CD8-positive, alpha-beta memory T cell (primary cell): ENCODE data around the gene KRT83. TPM values are rescaled to one million over a fixed set of nuclear protein-coding genes. Genes with fewer than 3 reads are reported as not detected.
"Not testable (repeated sequence)": the region's sequence is repeated elsewhere in the genome, so short reads cannot be mapped to it uniquely, and the experiment has no call there.

Source experiments
- CTCF ChIA-PET: fragments of 350-600 bp; sonication (Branson Sonifier 250); formaldehyde crosslinking; loops from one replicate; lab custom pipeline; 2021; ENCODE audit warnings: antibody characterized with exemption; lab: Charles Lee
- POLR2A ChIA-PET: fragments of 350-600 bp; sonication (Branson Sonifier 250); formaldehyde crosslinking; loops from one replicate; lab custom pipeline; 2021; ENCODE audit warnings: antibody characterized with exemption; lab: Charles Lee
- DNase-seq, 5 donors: peaks; one replicate each; pipeline versions ENCODE4 v3.0.0 to v3.0.0-alpha.2; 2020 to 2022; ENCODE audit warnings: mixed read lengths in 1 of 5
- H3K27ac ChIP-seq: one replicate; pipeline ENCODE4 v1.7.0; 2013; ENCODE audit warnings: low read depth, mild to moderate bottlenecking, low read length, moderate library complexity
- H3K27me3 ChIP-seq: 2 replicates; pipeline ENCODE4 v1.7.0; 2013; ENCODE audit warnings: low read length, mild to moderate bottlenecking; ENCODE audit not compliant: insufficient read depth, poor library complexity, severe bottlenecking
- H3K36me3 ChIP-seq: 2 replicates; pipeline ENCODE4 v1.7.0; 2013; ENCODE audit warnings: mild to moderate bottlenecking, low read length, moderate library complexity; ENCODE audit not compliant: insufficient read depth
- H3K4me1 ChIP-seq: 2 replicates; pipeline ENCODE4 v1.7.0; 2013; ENCODE audit warnings: mild to moderate bottlenecking, low read length, moderate library complexity; ENCODE audit not compliant: insufficient read depth
- H3K4me3 ChIP-seq: 2 replicates; pipeline ENCODE4 v1.7.0; 2013; ENCODE audit warnings: mild to moderate bottlenecking, low read length
- H3K9me3 ChIP-seq: 2 replicates; pipeline ENCODE4 v1.7.0; 2013; ENCODE audit warnings: mild to moderate bottlenecking, low read length
- H3K27ac Mint-ChIP-seq, 8 donors: one replicate each; pipeline ENCODE4 v1.8.0; 2020 to 2021; ENCODE audit warnings: mixed read lengths in 8 of 8, mild to moderate bottlenecking in 6 of 8, inconsistent platforms in 3 of 8, moderate library complexity in 3 of 8
- H3K27me3 Mint-ChIP-seq, 2 donors: one replicate each; pipeline ENCODE4 v1.8.0; 2020 to 2021; ENCODE audit warnings: mixed read lengths in 2 of 2, mild to moderate bottlenecking in 1 of 2, moderate library complexity in 1 of 2
- H3K36me3 Mint-ChIP-seq, 3 donors: one replicate each; pipeline ENCODE4 v1.8.0; 2020 to 2021; ENCODE audit warnings: mixed read lengths in 3 of 3, inconsistent platforms in 1 of 3, mild to moderate bottlenecking in 1 of 3
- H3K4me1 Mint-ChIP-seq, 3 donors: one replicate each; pipeline ENCODE4 v1.8.0; 2020 to 2021; ENCODE audit warnings: mixed read lengths in 3 of 3, inconsistent platforms in 1 of 3, mild to moderate bottlenecking in 1 of 3
- H3K4me3 Mint-ChIP-seq, 7 donors: one replicate each; pipeline ENCODE4 v1.8.0; 2020 to 2021; ENCODE audit warnings: mixed read lengths in 7 of 7, mild to moderate bottlenecking in 6 of 7, moderate library complexity in 4 of 7, inconsistent platforms in 2 of 7
- H3K9me3 Mint-ChIP-seq, 5 donors: one replicate each; pipeline ENCODE4 v1.8.0; 2020 to 2022; ENCODE audit warnings: mixed read lengths in 5 of 5, mild to moderate bottlenecking in 3 of 5, moderate library complexity in 2 of 5, inconsistent platforms in 1 of 5
- polyA plus RNA-seq: library from polyadenylated mRNA; unstranded; fragments of 300-500 nt; fragmentation: Illumina TruSeq; gene quantifications from one replicate; pipeline ENCODE4 v1.2.3, GENCODE V29; 2021
- total RNA-seq, 2 experiments: library from RNA; stranded (reverse); gene quantifications; one replicate each; pipeline ENCODE4 v1.2.3, GENCODE V29; 2021

The KRT83 gene
- total and polyA plus RNA-seq, 3 experiments from 2014 or later: not detected

DNA sequence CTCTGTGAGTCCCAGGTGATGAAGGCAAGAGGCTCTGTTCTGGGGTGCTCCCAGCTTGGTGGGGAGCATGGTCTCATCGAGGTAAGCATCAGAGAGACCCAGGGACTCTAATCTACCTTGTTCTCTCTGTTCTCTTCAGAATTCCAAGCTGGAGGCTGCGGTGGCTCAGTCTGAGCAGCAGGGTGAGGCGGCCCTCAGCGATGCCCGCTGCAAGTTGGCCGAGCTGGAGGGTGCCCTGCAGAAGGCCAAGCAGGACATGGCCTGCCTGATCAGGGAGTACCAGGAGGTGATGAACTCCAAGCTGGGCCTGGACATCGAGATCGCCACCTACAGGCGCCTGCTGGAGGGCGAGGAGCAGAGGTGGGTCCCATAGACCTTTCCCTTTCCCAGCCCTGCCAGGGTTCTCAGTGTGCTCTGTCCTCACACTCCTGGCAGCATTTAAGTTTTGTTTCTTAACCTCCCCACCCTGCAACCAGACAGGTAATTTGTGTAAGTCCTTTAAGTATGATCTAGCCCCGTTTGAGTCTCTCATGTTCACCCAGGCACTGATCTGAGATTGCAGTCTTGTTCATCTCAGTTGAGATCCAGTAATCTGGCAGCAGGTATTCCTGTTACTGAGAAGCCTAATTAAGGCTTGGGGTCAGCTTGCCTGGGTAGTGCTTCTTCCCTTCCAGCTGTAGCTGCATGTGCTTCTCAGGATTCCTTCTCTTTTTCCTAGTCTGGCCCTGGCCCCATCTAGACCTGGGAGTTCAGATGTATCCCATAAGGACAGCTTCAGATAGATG, 15.1 kb downstream of the KRT83 start:
- H3K4me3 ChIP-seq: no peak overlapping the region
- H3K27me3 ChIP-seq: peaks cover 16% of the 10 kb centered on the region
- no peak overlapping the region for H3K27ac Mint-ChIP-seq
- no peaks in the 10 kb centered on the region for H3K36me3 Mint-ChIP-seq
- H3K27ac ChIP-seq: no peak overlapping the region
- H3K9me3 Mint-ChIP-seq: no peaks in the 10 kb centered on the region
- no peaks in the 10 kb centered on the region for H3K9me3 ChIP-seq
- no peaks in the 10 kb centered on the region for H3K36me3 ChIP-seq
- no peak for DNase-seq
- no peak overlapping the region for H3K4me3 Mint-ChIP-seq
- ChIA-PET POLR2A (no interaction called here), CTCF (interaction anchor here (1.5 kb wide), 1 partner anchor 22 kb away, joined by 4 read pairs; no protein-coding TSS in a partner anchor)
- H3K27me3 Mint-ChIP-seq: peaks cover 18 to 51% of the 10 kb centered on the region in 2 donors
- peaks cover 20 to 22% (median 21%) of the 10 kb centered on the region in 3 donors for H3K4me1 Mint-ChIP-seq
- no peaks in the 10 kb centered on the region for H3K4me1 ChIP-seq

DNA sequence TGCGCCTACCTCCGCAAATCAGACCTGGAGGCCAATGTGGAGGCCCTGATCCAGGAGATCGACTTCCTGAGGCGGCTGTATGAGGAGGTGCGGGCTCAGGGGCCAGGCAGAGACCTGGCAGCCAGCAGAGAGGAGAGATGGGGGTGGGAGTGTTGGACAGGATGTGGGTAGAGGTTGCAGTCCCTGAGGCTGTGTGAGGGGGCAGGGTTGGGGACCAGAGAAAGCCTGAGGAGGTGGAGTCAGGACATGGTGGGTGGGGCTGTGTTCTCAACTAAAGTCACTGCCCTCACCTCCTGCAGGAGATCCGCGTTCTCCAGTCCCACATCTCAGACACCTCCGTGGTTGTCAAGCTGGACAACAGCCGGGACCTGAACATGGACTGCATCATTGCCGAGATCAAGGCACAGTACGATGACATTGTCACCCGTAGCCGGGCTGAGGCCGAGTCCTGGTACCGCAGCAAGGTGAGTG, 16.2 kb downstream of the KRT83 start:
- H3K4me1 ChIP-seq, H3K36me3 Mint-ChIP-seq, H3K4me3 ChIP-seq, POLR2A ChIA-PET, H3K9me3 ChIP-seq, H3K9me3 Mint-ChIP-seq, DNase-seq, H3K36me3 ChIP-seq, H3K27ac ChIP-seq, CTCF ChIA-PET: not testable (repeated sequence)
- peaks cover 16% of the 10 kb centered on the region for H3K27me3 ChIP-seq
- H3K27me3 Mint-ChIP-seq: peaks cover 16 to 40% of the 10 kb centered on the region in 2 donors
- peaks cover 20 to 22% (median 21%) of the 10 kb centered on the region in 3 donors for H3K4me1 Mint-ChIP-seq
- H3K4me3 Mint-ChIP-seq: peak overlapping the region in 3 of 7 donors; percentile 45 to 62 (median 48)
- H3K27ac Mint-ChIP-seq: peak overlapping the region in 2 of 8 donors; percentile 23 to 61

DNA sequence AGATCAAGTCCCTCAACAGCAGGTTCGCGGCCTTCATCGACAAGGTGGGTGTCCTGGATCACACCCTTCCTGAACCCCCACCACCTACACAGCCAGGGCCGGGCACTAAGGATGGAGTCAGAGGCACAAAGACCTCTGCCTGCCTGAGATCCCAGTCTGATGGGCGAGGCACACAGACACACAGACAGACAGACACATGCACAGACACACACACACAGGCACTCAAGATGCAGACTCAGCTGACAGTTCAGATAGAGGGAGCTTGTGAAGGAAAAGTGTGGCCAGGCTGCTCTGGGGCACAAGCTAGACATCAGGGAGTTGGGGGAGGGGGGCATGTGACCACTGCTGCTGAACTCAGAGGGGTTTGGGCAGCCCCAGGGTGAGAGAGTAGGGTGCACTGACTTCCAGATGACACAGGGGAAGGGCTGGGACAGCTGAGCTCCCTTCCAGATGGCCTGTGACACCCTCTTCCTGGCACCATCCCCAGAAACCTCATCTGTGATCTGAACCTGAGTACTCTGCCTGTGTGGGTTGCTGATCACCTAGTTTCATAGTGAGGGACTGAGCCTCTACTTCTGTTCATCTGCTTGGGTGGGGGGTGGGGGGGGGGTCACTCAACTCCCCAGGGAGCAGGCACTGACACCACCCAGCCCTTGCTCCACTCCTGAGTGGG, 18.8 kb downstream of the KRT83 start:
- H3K4me3 ChIP-seq, H3K27me3 ChIP-seq, H3K27ac Mint-ChIP-seq, H3K9me3 ChIP-seq, H3K4me3 Mint-ChIP-seq, DNase-seq, H3K9me3 Mint-ChIP-seq, H3K4me1 ChIP-seq, POLR2A ChIA-PET, H3K36me3 ChIP-seq, H3K36me3 Mint-ChIP-seq, H3K27ac ChIP-seq, CTCF ChIA-PET: not testable (repeated sequence)
- H3K4me1 Mint-ChIP-seq: peaks cover 13 to 17% (median 13%) of the 10 kb centered on the region in 3 donors
- peaks cover 12 to 27% of the 10 kb centered on the region in 2 donors for H3K27me3 Mint-ChIP-seq

DNA sequence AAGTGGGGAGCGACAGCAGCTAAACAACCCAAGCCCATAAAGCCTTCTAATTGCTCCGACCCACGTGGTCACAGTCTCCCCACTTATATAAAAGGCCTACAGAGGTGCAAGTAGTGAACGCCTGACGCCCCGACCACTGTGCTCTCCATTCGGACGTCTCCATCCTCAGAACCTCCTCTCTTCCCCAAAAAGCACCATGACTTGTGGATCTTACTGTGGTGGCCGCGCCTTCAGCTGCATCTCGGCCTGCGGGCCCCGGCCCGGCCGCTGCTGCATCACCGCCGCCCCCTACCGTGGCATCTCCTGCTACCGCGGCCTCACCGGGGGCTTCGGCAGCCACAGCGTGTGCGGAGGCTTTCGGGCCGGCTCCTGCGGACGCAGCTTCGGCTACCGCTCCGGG, 19.5 kb downstream of the KRT83 start:
- Mint-ChIP-seq H3K27me3 (peaks cover 11 to 26% of the 10 kb centered on the region in 2 donors), H3K4me1 (peaks cover 13 to 16% (median 13%) of the 10 kb centered on the region in 3 donors)
- H3K4me3 ChIP-seq, H3K27ac Mint-ChIP-seq, CTCF ChIA-PET, H3K4me3 Mint-ChIP-seq, H3K9me3 Mint-ChIP-seq, H3K27ac ChIP-seq, DNase-seq, POLR2A ChIA-PET, H3K36me3 ChIP-seq, H3K4me1 ChIP-seq, H3K36me3 Mint-ChIP-seq, H3K9me3 ChIP-seq, H3K27me3 ChIP-seq: not testable (repeated sequence)

DNA sequence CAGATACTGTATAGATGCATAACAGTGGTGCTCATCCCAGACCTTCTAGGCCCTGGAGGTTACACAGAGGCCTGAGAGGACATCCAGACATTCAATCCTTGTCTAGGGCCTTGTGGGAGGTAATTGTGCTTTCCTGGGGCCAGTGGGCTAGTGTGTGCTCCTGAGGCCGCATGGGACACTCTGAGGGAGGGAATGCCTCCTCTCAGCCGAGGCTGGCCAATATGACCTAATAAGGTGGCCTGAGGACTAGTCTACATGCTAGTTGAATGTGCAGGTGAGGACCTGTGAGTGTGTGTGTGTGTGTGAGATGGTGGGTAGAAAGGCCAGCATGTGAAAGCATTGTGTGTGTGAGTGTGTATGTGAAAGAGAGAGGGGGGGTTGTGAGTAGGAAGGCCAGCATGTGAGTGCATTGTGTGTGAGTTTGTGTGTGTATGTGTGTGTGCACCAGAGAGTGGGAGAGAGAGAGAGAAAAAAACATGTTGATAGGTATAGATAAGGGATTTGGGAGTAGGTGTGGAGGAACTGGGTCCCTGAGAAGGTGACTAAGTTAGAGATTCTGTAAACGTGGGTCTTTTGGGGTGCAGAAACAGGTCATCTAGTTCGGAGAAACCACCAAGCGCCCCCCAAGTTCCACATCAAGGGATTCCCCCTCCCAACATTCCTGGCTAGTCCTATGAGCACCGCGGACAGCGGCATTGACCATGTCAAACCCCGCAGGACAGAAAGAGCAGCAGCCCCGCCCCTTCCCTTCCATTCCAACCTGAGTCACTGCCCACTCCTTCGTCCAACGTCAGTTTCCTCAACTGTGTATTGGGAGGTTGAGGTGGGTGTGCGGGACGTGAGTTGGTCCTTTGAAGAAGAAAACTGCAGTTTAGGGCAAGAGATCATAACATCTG, 20.2 kb downstream of the KRT83 start:
- H3K27me3 Mint-ChIP-seq: peaks cover 7 to 23% of the 10 kb centered on the region in 2 donors
- H3K4me1 ChIP-seq: no peaks in the 10 kb centered on the region
- no peaks in the 10 kb centered on the region for H3K9me3 ChIP-seq
- no peak overlapping the region for H3K27ac ChIP-seq
- H3K4me3 Mint-ChIP-seq: peak overlapping the region in 1 of 7 donors; percentile 11
- DNase-seq: no peak
- ChIA-PET POLR2A (no interaction called here), CTCF (no interaction called here)
- H3K27ac Mint-ChIP-seq: peak overlapping the region in 1 of 8 donors; percentile 37
- no peaks in the 10 kb centered on the region for H3K9me3 Mint-ChIP-seq
- H3K4me1 Mint-ChIP-seq: peaks cover 11 to 13% (median 13%) of the 10 kb centered on the region in 3 donors
- H3K36me3 ChIP-seq: no peaks in the 10 kb centered on the region
- no peaks in the 10 kb centered on the region for H3K36me3 Mint-ChIP-seq
- no peak overlapping the region for H3K4me3 ChIP-seq
- H3K27me3 ChIP-seq: no peaks in the 10 kb centered on the region

DNA sequence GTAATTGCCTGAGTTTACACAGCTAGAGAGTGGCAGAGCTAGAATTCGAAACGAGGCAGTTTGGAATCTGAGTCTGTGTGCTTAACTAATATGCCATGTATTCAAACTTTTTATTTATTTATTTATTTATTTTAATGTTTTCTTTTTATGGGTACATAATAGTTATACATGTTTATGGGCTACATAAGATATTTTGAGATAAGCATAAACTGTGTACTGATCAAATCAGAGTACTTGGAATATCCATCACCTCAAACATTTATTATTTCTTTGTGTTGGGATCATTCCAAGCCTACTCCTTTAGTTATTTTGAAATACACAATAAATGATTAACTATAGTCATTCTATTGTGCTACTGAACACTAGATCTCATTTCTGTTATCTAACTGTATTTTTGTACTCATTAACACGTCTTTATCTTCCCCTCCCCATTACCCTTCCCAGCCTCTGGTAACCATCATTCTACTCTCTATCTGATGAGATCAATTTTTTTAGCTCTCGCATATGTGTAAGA, 22.5 kb downstream of the KRT83 start:
- Mint-ChIP-seq H3K9me3 (no peaks in the 10 kb centered on the region), H3K36me3 (no peaks in the 10 kb centered on the region), H3K27ac (no peak overlapping the region), H3K27me3 (peaks cover 7 to 22% of the 10 kb centered on the region in 2 donors), H3K4me1 (no peaks in the 10 kb centered on the region), H3K4me3 (no peak overlapping the region)
- no peaks in the 10 kb centered on the region for H3K9me3 ChIP-seq
- H3K36me3 ChIP-seq: no peaks in the 10 kb centered on the region
- DNase-seq: no peak
- H3K27me3 ChIP-seq: no peaks in the 10 kb centered on the region
- ChIA-PET CTCF (no interaction called here), POLR2A (no interaction called here)
- H3K27ac ChIP-seq: no peak overlapping the region
- H3K4me3 ChIP-seq: no peak overlapping the region
- no peaks in the 10 kb centered on the region for H3K4me1 ChIP-seq

DNA sequence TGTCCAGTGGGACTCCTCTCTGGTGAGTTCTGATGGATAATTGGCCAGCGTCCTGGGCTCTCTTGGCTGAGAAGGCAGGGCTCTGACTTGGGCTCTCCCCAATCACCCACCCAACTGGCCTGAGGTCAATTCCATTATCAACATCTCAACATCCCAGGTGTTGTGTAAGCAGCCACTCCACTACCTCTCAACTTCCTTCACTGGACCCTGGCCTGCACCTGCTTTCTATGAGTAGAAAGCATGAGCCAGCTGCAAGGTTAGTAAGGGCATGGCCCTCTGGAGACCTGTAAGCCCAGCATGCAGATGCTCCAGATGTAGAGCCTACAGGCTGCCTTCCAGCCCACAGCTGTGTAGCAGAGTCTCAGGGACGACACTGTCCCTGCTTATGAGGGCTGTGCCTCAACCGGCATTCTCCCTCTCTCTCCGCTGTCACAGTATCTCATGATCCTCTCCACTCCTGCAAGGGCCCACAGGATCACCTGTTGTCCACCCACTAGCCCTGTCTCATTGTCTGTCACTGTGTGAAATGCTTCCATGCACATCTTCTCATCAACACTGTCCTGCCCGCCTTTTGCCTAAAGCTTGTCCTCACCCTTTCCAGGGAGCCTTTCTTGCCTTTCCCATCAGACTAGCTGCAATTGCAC, 24.5 kb downstream of the KRT83 start:
- Mint-ChIP-seq H3K9me3 (no peaks in the 10 kb centered on the region), H3K27me3 (peaks cover 12 to 36% of the 10 kb centered on the region in 2 donors), H3K27ac (no peak overlapping the region), H3K36me3 (peaks cover 0 to 1% (median 0%) of the 10 kb centered on the region in 3 donors), H3K4me3 (no peak overlapping the region), H3K4me1 (no peaks in the 10 kb centered on the region)
- no peaks in the 10 kb centered on the region for H3K36me3 ChIP-seq
- no peak for DNase-seq
- no peak overlapping the region for H3K4me3 ChIP-seq
- H3K9me3 ChIP-seq: no peaks in the 10 kb centered on the region
- POLR2A ChIA-PET: no interaction called here
- H3K27ac ChIP-seq: no peak overlapping the region
- no peaks in the 10 kb centered on the region for H3K4me1 ChIP-seq
- CTCF ChIA-PET: no interaction called here
- H3K27me3 ChIP-seq: no peaks in the 10 kb centered on the region
